Fibroblast of lung (primary cell): ENCODE data around the gene PRPSAP1. TPM values are rescaled to one million over a fixed set of nuclear protein-coding genes. Genes with fewer than 3 reads are reported as not detected.

ENCODE experiments used
- DNase-seq, 2 donors: peaks; one replicate each; pipeline versions ENCODE4 v3.0.0 to v3.0.0-alpha.2; 2010; ENCODE audit warnings: low read depth in 2 of 2
- H2AFZ ChIP-seq: 2 replicates; pipeline ENCODE4 v1.5.1; 2012; ENCODE audit warnings: low read length, control low read depth, inconsistent platforms
- H3K27ac ChIP-seq: 2 replicates; pipeline ENCODE4 v1.5.1; 2011; ENCODE audit warnings: low read length, control low read depth; ENCODE audit not compliant: insufficient read depth
- H3K27me3 ChIP-seq: 2 replicates; pipeline ENCODE4 v1.5.1; 2011; ENCODE audit warnings: mild to moderate bottlenecking, low read length; ENCODE audit not compliant: control insufficient read depth, insufficient read depth
- H3K36me3 ChIP-seq: 2 replicates; pipeline ENCODE4 v1.5.1; 2011; ENCODE audit warnings: low read length; ENCODE audit not compliant: control insufficient read depth, insufficient read depth
- H3K4me1 ChIP-seq: 2 replicates; pipeline ENCODE4 v1.5.1; 2011; ENCODE audit warnings: low read length; ENCODE audit not compliant: control insufficient read depth, insufficient read depth; ENCODE audit errors: extremely low read depth
- H3K4me2 ChIP-seq: 2 replicates; pipeline ENCODE4 v1.5.1; 2011; ENCODE audit warnings: low read length, control low read depth; ENCODE audit not compliant: insufficient read depth; ENCODE audit errors: extremely low read depth
- H3K4me3 ChIP-seq, 4 experiments: fragments of 200-600 bp in 1 of 4; sonication (generic) in 1 of 4; replicated peaks in 1 of 4; 2 replicates each; pipeline ENCODE4 v1.5.1; 2011 to 2016; ENCODE audit warnings: low read length in 4 of 4, low read depth in 3 of 4, mild to moderate bottlenecking in 3 of 4, control low read depth in 2 of 4, inconsistent platforms in 1 of 4, mixed read lengths in 1 of 4; ENCODE audit not compliant: insufficient read depth in 1 of 4; ENCODE audit errors: control extremely low read depth in 1 of 4
- H3K79me2 ChIP-seq: 2 replicates; pipeline ENCODE4 v1.5.1; 2012; ENCODE audit warnings: mild to moderate bottlenecking, low read length, inconsistent platforms; ENCODE audit not compliant: control insufficient read depth, insufficient read depth
- H3K9ac ChIP-seq: 2 replicates; pipeline ENCODE4 v1.5.1; 2011; ENCODE audit warnings: mild to moderate bottlenecking, low read length, control low read depth; ENCODE audit not compliant: insufficient read depth
- H3K9me3 ChIP-seq: 2 replicates; pipeline ENCODE4 v1.5.1; 2012; ENCODE audit warnings: low read depth, low read length; ENCODE audit not compliant: control insufficient read depth, insufficient read depth
- H4K20me1 ChIP-seq: 2 replicates; pipeline ENCODE4 v1.5.1; 2011; ENCODE audit warnings: low read length; ENCODE audit not compliant: control insufficient read depth, insufficient read depth; ENCODE audit errors: extremely low read depth
- CTCF ChIP-seq, 2 donors: IDR thresholded peaks in 1 of 2; conservative IDR thresholded peaks in 1 of 2; 1 replicate in 1 of 2; 2 replicates in 1 of 2; pipeline ENCODE4 v1.5.1; 2011 to 2012; ENCODE audit warnings: low read length in 2 of 2, control low read depth in 1 of 2, inconsistent platforms in 1 of 2, low read depth in 1 of 2, mild to moderate bottlenecking in 1 of 2
- EZH2 ChIP-seq: IDR thresholded peaks from 2 replicates; pipeline ENCODE4 v1.5.1; 2012; ENCODE audit warnings: low read length, control low read depth, mild to moderate bottlenecking; ENCODE audit errors: missing control alignments
- polyA plus RNA-seq, 2 donors: library from polyadenylated mRNA; depleted of rRNA in 1 of 2; stranded (reverse) in 1 of 2; unstranded in 1 of 2; fragments of >200 nt; gene quantifications; 2 replicates each; pipeline ENCODE4 v1.2.1, GENCODE V29; 2011 to 2012; ENCODE audit warnings: missing spikeins in 1 of 2
- total RNA-seq: library from RNA; depleted of rRNA; stranded (reverse); fragments of >200 nt; gene quantifications from 2 replicates; pipeline ENCODE4 v1.2.1, GENCODE V29; 2014

Gene PRPSAP1
- total and polyA plus RNA-seq, 2 donors (not counting 1 experiment from before 2014, with no cell fraction given) = 32.7 to 56.9 TPM

- peaks cover 25% of the 10 kb centered on the region for H3K36me3 ChIP-seq
- no peak overlapping the region for H3K4me3 ChIP-seq
- DNase-seq = no peak
Observed at GRCh38 chr17:76394166-76394565, 40.5 kb upstream of the PRPSAP1 start.

GRCh38 chr17:76391200-76391715, 37.5 kb upstream of the PRPSAP1 start:
- H3K4me1 ChIP-seq = no peaks in the 10 kb centered on the region
- no peak overlapping the region for H3K27ac ChIP-seq
- H3K4me2 ChIP-seq = no peak overlapping the region
- TF ChIP-seq CTCF (conservative IDR thresholded peaks at IDR 0.05 in 1 of 2, IDR thresholded peaks at IDR 0.05 in 1 of 2; ENCODE audit: low read depth in 1 of 2, low read length in 2 of 2) (no peak), EZH2 (no peak)
- peaks cover 17% of the 10 kb centered on the region for H3K36me3 ChIP-seq
- peaks cover 8% of the 10 kb centered on the region for H3K79me2 ChIP-seq
- no peak overlapping the region for H3K9ac ChIP-seq
- no peaks in the 10 kb centered on the region for H4K20me1 ChIP-seq
- no peaks in the 10 kb centered on the region for H3K9me3 ChIP-seq
- DNase-seq = no peak
- no peak overlapping the region for H3K4me3 ChIP-seq
- no peaks in the 10 kb centered on the region for H3K27me3 ChIP-seq
- H2AFZ ChIP-seq = no peak overlapping the region

More at GRCh38 chr17:76394166-76394565, 40.5 kb upstream of the PRPSAP1 start:
- Histone ChIP-seq H3K4me2 (no peak overlapping the region), H3K4me1 (peaks cover 2% of the 10 kb centered on the region), H2AFZ (no peak overlapping the region), H4K20me1 (no peaks in the 10 kb centered on the region), H3K9me3 (no peaks in the 10 kb centered on the region), H3K79me2 (no peaks in the 10 kb centered on the region), H3K9ac (no peak overlapping the region), H3K27me3 (no peaks in the 10 kb centered on the region), H3K27ac (no peak overlapping the region)
- TF ChIP-seq EZH2 = no peak
- TF ChIP-seq CTCF (conservative IDR thresholded peaks at IDR 0.05 in 1 of 2, IDR thresholded peaks at IDR 0.05 in 1 of 2; ENCODE audit: low read depth in 1 of 2, low read length in 2 of 2) = no peak

GRCh38 chr17:76390003-76390421, 36.3 kb upstream of the PRPSAP1 start:
- Histone ChIP-seq H3K4me1 (no peaks in the 10 kb centered on the region), H3K27me3 (no peaks in the 10 kb centered on the region), H3K79me2 (peaks cover 12% of the 10 kb centered on the region), H3K4me2 (no peak overlapping the region), H3K9ac (no peak overlapping the region), H3K4me3 (no peak overlapping the region), H3K36me3 (peaks cover 11% of the 10 kb centered on the region), H3K9me3 (no peaks in the 10 kb centered on the region), H4K20me1 (no peaks in the 10 kb centered on the region), H3K27ac (no peak overlapping the region), H2AFZ (no peak overlapping the region)
- TF ChIP-seq CTCF (conservative IDR thresholded peaks at IDR 0.05 in 1 of 2, IDR thresholded peaks at IDR 0.05 in 1 of 2; ENCODE audit: low read depth in 1 of 2, low read length in 2 of 2) = no peak
- TF ChIP-seq EZH2 = no peak
- DNase-seq = no peak
